ENCODE results near the gene SAMD9. TPM values are rescaled to one million over a fixed set of nuclear protein-coding genes. Genes with fewer than 3 reads are reported as not detected.

Gene SAMD9
- total RNA-seq (2022) (4.4 and 7.9 TPM in 2 replicates), Bru-seq, nascent RNA (percentile 67 among the genes with signal in this experiment), BruChase-seq, experiment 1, labeled RNA remaining after a 6-hour chase (percentile 86 among the genes with signal in this experiment), BruChase-seq, experiment 2, labeled RNA remaining after a 2-hour chase (percentile 84 among the genes with signal in this experiment)
- long read RNA-seq, full-length matches to known transcripts, result 5 of 5 reads
- long read RNA-seq, partial matches to known transcripts, result 0 of 5 reads
- long read RNA-seq, other reads (novel, unspliced or antisense), result 0 of 5 reads

DNA sequence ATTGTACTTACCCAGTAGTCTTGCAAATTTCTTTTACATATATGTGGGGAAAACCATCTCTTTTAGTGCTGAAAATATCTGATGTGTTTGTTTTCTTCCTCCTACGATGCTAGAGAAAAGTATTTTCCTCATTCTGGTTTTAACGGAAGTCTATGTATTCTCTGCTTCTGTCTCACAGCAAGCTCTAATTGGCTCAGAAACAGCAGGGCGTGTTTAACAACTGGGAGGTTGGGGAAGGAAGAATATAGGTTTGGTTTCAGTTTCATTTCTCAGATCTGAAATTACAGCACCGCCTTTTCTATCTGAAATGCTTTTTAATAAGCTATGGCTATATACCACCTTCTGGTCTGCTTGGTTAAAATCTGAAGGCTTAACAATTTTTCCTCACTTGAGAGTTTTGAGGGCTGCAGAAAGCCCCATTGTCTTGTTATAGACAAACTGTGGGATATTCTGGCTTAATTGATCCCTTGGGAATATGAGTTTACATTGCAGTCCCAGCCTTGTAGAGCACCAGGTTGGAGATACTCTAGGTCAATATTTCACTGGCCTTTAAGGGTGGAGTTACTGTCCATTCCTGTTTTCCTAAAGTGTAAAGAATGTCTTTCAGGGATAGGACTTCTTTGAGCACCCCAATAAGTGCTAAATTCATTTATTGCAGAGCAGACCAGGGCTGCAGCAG is at the start of gene SAMD9:
Gene SAMD9, minus strand, starts transcription at position 128 of the 679 bp plus-strand sequence. CDS start 11,882 bp downstream, outside the sequence.
- TF ChIP-seq, protein P1, sequence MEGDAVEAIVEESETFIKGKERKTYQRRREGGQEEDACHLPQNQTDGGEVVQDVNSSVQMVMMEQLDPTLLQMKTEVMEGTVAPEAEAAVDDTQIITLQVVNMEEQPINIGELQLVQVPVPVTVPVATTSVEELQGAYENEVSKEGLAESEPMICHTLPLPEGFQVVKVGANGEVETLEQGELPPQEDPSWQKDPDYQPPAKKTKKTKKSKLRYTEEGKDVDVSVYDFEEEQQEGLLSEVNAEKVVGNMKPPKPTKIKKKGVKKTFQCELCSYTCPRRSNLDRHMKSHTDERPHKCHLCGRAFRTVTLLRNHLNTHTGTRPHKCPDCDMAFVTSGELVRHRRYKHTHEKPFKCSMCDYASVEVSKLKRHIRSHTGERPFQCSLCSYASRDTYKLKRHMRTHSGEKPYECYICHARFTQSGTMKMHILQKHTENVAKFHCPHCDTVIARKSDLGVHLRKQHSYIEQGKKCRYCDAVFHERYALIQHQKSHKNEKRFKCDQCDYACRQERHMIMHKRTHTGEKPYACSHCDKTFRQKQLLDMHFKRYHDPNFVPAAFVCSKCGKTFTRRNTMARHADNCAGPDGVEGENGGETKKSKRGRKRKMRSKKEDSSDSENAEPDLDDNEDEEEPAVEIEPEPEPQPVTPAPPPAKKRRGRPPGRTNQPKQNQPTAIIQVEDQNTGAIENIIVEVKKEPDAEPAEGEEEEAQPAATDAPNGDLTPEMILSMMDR (IDR thresholded peaks at IDR 0.05; ENCODE audit: unreplicated experiment), result no peak
- H3K27me3 Mint-ChIP-seq (ENCODE audit: insufficient read depth, unreplicated experiment), result no peaks in the 10 kb centered on the region
- ChIA-PET CTCF (interaction anchor here (0.5 to 1.0 kb wide), 2 partner anchors 44 to 111 kb away, joined by 3 to 4 read pairs; no protein-coding TSS in a partner anchor), POLR2A (interaction anchor here (0.7 to 2.5 kb wide), 22 partner anchors 8 to 590 kb away, joined by 3 to 21 read pairs (median 3); partner anchors contain the start of genes PEX1, RBM48 and VPS50)
- H3K27ac Mint-ChIP-seq (ENCODE audit: low read depth, unreplicated experiment), result peak within 1 kb of the TSS; percentile 89
- peaks cover 41% of the 10 kb centered on the region for H3K4me1 Mint-ChIP-seq (ENCODE audit: insufficient read depth, unreplicated experiment)
- peak; percentile 88 for DNase-seq (ENCODE audit: unreplicated experiment)
- H3K9me3 Mint-ChIP-seq (ENCODE audit: unreplicated experiment), result no peaks in the 10 kb centered on the region
- H3K36me3 Mint-ChIP-seq (ENCODE audit: insufficient read depth, unreplicated experiment), result no peaks in the 10 kb centered on the region
- TSS peak; percentile 60 for BruUV-seq (replicated peaks)
- intact Hi-C loops (cut with micrococcal nuclease), result no loop called here
- peak within 1 kb of the TSS; percentile 81 for H3K4me3 Mint-ChIP-seq (ENCODE audit: unreplicated experiment)

DNA sequence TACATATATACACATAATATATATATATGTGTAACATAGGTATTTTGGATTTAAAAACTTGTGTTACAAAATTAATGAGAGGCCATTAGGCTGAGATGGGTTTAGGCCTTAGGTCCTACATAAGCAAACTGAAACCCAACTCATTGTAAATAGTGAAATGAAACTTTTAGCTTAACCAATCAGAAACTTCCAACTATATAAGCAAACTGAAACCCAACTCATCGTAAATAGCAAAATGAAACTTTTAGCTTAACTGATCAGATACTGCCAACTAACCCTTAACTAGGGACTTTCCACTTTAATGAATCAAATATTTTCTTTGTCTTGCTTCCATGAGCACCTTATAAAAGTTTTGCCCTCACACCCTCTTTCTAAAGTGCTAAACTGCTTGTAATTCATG is 47.7 kb upstream of the SAMD9 start:
- TF ChIP-seq, protein P1 (IDR thresholded peaks at IDR 0.05; ENCODE audit: unreplicated experiment), result no peak
- H3K27ac Mint-ChIP-seq (ENCODE audit: low read depth, unreplicated experiment), result no peak overlapping the region
- H3K36me3 Mint-ChIP-seq (ENCODE audit: insufficient read depth, unreplicated experiment), result no peaks in the 10 kb centered on the region
- POLR2A ChIA-PET, result no interaction called here
- no TSS peak for BruUV-seq (replicated peaks)
- CTCF ChIA-PET, result no interaction called here
- DNase-seq (ENCODE audit: unreplicated experiment), result no peak
- H3K4me1 Mint-ChIP-seq (ENCODE audit: insufficient read depth, unreplicated experiment), result no peaks in the 10 kb centered on the region
- no peak overlapping the region for H3K4me3 Mint-ChIP-seq (ENCODE audit: unreplicated experiment)
- peaks cover 30% of the 10 kb centered on the region for H3K9me3 Mint-ChIP-seq (ENCODE audit: unreplicated experiment)
- intact Hi-C loops (cut with micrococcal nuclease), result no loop called here
- H3K27me3 Mint-ChIP-seq (ENCODE audit: insufficient read depth, unreplicated experiment), result peaks cover 68% of the 10 kb centered on the region

DNA sequence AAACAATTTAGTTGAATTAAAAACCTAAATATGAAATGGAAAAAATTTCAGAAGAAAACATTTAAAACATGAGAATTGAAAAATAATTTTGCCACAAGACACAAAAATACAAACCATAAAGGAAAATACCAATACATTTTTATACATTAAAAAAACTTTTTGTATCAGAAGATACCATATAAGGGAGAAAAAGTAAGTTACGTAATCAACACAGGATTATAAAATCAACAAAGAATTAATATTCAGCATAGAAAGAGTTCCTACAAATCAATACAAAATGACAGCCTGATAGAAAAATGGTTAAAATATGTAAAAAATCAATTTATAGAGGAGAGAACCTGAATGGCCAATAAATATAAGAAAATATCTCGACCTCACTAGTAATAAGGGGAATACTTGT is 47.0 kb upstream of the SAMD9 start:
- Mint-ChIP-seq H3K9me3 (ENCODE audit: unreplicated experiment) (peaks cover 30% of the 10 kb centered on the region), H3K4me3 (ENCODE audit: unreplicated experiment) (no peak overlapping the region), H3K4me1 (ENCODE audit: insufficient read depth, unreplicated experiment) (no peaks in the 10 kb centered on the region), H3K27me3 (ENCODE audit: insufficient read depth, unreplicated experiment) (peaks cover 68% of the 10 kb centered on the region), H3K36me3 (ENCODE audit: insufficient read depth, unreplicated experiment) (no peaks in the 10 kb centered on the region), H3K27ac (ENCODE audit: low read depth, unreplicated experiment) (no peak overlapping the region)
- intact Hi-C loops (cut with micrococcal nuclease), result no loop called here
- CTCF ChIA-PET, result no interaction called here
- TF ChIP-seq, protein P1 (IDR thresholded peaks at IDR 0.05; ENCODE audit: unreplicated experiment), result no peak
- no TSS peak for BruUV-seq (replicated peaks)
- DNase-seq (ENCODE audit: unreplicated experiment), result no peak
- POLR2A ChIA-PET, result no interaction called here

DNA sequence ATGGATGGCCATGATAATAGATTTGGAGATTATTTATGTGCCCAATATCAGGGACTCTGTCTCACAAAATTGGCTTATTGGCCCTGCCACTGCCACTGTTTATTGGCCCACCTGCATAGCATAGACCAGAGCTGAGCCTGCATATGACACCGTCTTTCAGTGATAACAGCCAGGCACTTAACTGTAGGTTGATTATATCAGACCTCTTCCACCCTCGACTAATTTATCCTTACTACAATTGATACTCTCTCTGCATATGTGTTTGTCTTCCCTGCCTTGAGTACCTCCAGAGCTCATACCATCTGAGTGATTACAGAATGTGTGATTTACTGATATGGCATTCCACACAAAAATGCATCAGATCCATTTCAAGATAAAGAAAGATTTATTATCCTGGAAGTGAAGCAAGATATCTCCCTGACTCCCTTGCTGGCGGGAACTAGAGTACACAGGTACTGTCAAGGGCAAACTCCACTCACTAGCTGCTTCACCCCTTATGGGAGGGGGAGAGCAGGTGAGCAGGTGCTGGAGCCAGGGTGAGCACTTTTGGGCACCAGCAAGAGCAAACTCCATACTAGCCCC is 43.5 kb upstream of the SAMD9 start:
- H3K27me3 Mint-ChIP-seq (ENCODE audit: insufficient read depth, unreplicated experiment), result peaks cover 33% of the 10 kb centered on the region
- ChIA-PET CTCF (no interaction called here), POLR2A (interaction anchor here (1.0 kb wide), 1 partner anchor 43 kb away, joined by 3 read pairs; the partner anchor contains the start of gene SAMD9)
- H3K36me3 Mint-ChIP-seq (ENCODE audit: insufficient read depth, unreplicated experiment), result no peaks in the 10 kb centered on the region
- no peak for DNase-seq (ENCODE audit: unreplicated experiment)
- H3K4me3 Mint-ChIP-seq (ENCODE audit: unreplicated experiment), result no peak overlapping the region
- intact Hi-C loops (cut with micrococcal nuclease), result no loop called here
- BruUV-seq (replicated peaks), result no TSS peak
- peaks cover 11% of the 10 kb centered on the region for H3K9me3 Mint-ChIP-seq (ENCODE audit: unreplicated experiment)
- TF ChIP-seq, protein P1 (IDR thresholded peaks at IDR 0.05; ENCODE audit: unreplicated experiment), result no peak
- no peak overlapping the region for H3K27ac Mint-ChIP-seq (ENCODE audit: low read depth, unreplicated experiment)
- peaks cover 4% of the 10 kb centered on the region for H3K4me1 Mint-ChIP-seq (ENCODE audit: insufficient read depth, unreplicated experiment)

Measured in MCF 10A (cell line).